ENCODE results near the gene SLC27A6.

- TF ChIP-seq, protein P1, sequence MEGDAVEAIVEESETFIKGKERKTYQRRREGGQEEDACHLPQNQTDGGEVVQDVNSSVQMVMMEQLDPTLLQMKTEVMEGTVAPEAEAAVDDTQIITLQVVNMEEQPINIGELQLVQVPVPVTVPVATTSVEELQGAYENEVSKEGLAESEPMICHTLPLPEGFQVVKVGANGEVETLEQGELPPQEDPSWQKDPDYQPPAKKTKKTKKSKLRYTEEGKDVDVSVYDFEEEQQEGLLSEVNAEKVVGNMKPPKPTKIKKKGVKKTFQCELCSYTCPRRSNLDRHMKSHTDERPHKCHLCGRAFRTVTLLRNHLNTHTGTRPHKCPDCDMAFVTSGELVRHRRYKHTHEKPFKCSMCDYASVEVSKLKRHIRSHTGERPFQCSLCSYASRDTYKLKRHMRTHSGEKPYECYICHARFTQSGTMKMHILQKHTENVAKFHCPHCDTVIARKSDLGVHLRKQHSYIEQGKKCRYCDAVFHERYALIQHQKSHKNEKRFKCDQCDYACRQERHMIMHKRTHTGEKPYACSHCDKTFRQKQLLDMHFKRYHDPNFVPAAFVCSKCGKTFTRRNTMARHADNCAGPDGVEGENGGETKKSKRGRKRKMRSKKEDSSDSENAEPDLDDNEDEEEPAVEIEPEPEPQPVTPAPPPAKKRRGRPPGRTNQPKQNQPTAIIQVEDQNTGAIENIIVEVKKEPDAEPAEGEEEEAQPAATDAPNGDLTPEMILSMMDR (IDR thresholded peaks at IDR 0.05): no peak
- no peak for TF ChIP-seq EZH2 (IDR thresholded peaks at IDR 0.05; ENCODE audit: borderline replicate concordance, insufficient read depth, low read depth, low read length, poor library complexity, severe bottlenecking)
Observed at GRCh38 chr5:129074903-129075302, 109.6 kb downstream of the SLC27A6 start.
